Measurements from ENCODE around the gene PLAC1. TPM values are rescaled to one million over a fixed set of nuclear protein-coding genes. Genes with fewer than 3 reads are reported as not detected.

PLAC1 gene
- total RNA-seq, 1 experiment from 2014 or later: 0.34 TPM

- ATAC-seq (no peak), DNase-seq (ENCODE audit: low read depth, low spot score) (no peak)
- no peak overlapping the region for H3K27ac ChIP-seq (ENCODE audit: low read depth, low read length)
- H3K79me2 ChIP-seq (ENCODE audit: insufficient read depth, low read length): no peaks in the 10 kb centered on the region
- no TSS peak for BruUV-seq (replicated peaks)
- no peak overlapping the region for H3K4me2 ChIP-seq (ENCODE audit: low read length)
- H3K4me3 ChIP-seq (replicated peaks in 1 of 2; ENCODE audit: low read depth in 1 of 2, low read length in 2 of 2): no peak overlapping the region
- H3K9ac ChIP-seq (ENCODE audit: low read length): no peak overlapping the region
- ChIA-PET POLR2A (no interaction called here), CTCF (no interaction called here), RAD21 (ENCODE audit: low non-redundant PET in 1 of 2, low total read pairs in 2 of 2, uncharacterized antibody in 2 of 2, unreplicated experiment in 2 of 2) (no interaction called here)
- H2AFZ ChIP-seq (ENCODE audit: low read depth, low read length, poor library complexity, severe bottlenecking): no peak overlapping the region
- intact Hi-C loops (cut with micrococcal nuclease): no loop called here
- peaks cover 12 to 24% of the 10 kb centered on the region in 2 experiments for H3K4me1 ChIP-seq (ENCODE audit: control insufficient read depth in 1 of 2, insufficient read depth in 2 of 2, low read length in 2 of 2)
- H3K27me3 ChIP-seq (ENCODE audit: insufficient read depth, low read length): no peaks in the 10 kb centered on the region
- H3K9me2 ChIP-seq (ENCODE audit: insufficient read depth): no peaks in the 10 kb centered on the region
- H4K20me1 ChIP-seq (ENCODE audit: insufficient read depth): no peaks in the 10 kb centered on the region
- no peak for TF ChIP-seq EGR1 (IDR thresholded peaks at IDR 0.05; ENCODE audit: low read depth)
- TF ChIP-seq REST (IDR thresholded peaks at IDR 0.05; ENCODE audit: low read depth): no peak
- TF ChIP-seq POLR2AphosphoS5 (IDR thresholded peaks at IDR 0.05; ENCODE audit: low read depth, low read length): no peak
- TF ChIP-seq CTCF (IDR thresholded peaks at IDR 0.05 in 2 of 3, conservative IDR thresholded peaks at IDR 0.05 in 1 of 3; ENCODE audit: borderline replicate concordance in 1 of 3, insufficient read depth in 1 of 3, low read depth in 2 of 3, low read length in 2 of 3): no peak
- no peak for TF ChIP-seq EZH2 (IDR thresholded peaks at IDR 0.05)
- TF ChIP-seq SP1 (IDR thresholded peaks at IDR 0.05; ENCODE audit: low read depth): no peak
- no peak for TF ChIP-seq FOSL1 (IDR thresholded peaks at IDR 0.05; ENCODE audit: low read depth)
- TF ChIP-seq ELF1 (IDR thresholded peaks at IDR 0.05; ENCODE audit: borderline replicate concordance, low read depth): no peak
- no peak for TF ChIP-seq RAD21 (IDR thresholded peaks at IDR 0.05; ENCODE audit: low read depth)
- H3K36me3 ChIP-seq (ENCODE audit: control insufficient read depth in 1 of 2, insufficient read depth in 2 of 2, low read length in 2 of 2): no peaks in the 10 kb centered on the region
- H3K9me3 ChIP-seq (ENCODE audit: control insufficient read depth in 1 of 2, insufficient read depth in 1 of 2, low read depth in 1 of 2, low read length in 2 of 2): no peaks in the 10 kb centered on the region
These were observed 50.1 kb downstream of the PLAC1 start for GRCh38 chrX:134608153-134608552.
